ENCODE results near the gene ZDHHC14.

DNA sequence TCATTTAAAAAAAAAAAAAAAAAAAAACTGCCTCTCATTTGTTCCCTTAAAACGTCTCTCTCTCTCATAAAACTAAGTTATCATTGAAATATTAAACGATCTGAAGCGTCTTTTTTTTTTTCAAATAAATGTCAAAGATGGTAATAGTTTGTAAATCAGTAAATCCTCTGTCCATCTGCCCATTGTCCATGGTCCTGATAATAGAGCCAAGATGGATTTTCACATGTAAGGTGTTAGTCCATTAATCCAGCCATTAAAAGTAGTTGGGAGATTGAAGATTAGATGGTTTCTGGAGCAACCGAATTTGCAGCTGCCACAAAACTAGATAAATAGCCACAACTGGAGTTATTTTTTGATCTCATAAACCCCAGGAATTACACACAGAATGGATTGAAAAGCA is 296.2 kb downstream of the ZDHHC14 start:
- no peak for TF ChIP-seq CTCF (IDR thresholded peaks at IDR 0.05)
- TF ChIP-seq POLR2A (IDR thresholded peaks at IDR 0.05): no peak

Measured in Peyer's patch (tissue), 4 donors.